Fibroblast of villous mesenchyme (primary cell): ENCODE measurements around the gene ST6GALNAC4. TPM values are rescaled to one million over a fixed set of nuclear protein-coding genes. Genes with fewer than 3 reads are reported as not detected.
A peak's percentile ranks its signal among the peaks of the same experiment; 100 is the strongest.

Source experiments
- DNase-seq: peaks from one replicate; pipeline ENCODE4 v3.0.0-alpha.2; 2010; ENCODE audit warnings: low read depth
- H3K4me3 ChIP-seq: 2 replicates; pipeline ENCODE4 v1.5.1; 2011; ENCODE audit warnings: low read depth, mild to moderate bottlenecking, low read length
- CTCF ChIP-seq: IDR thresholded peaks from 2 replicates; pipeline ENCODE4 v1.5.1; 2012; ENCODE audit warnings: low read depth, mild to moderate bottlenecking, low read length; ENCODE audit not compliant: insufficient read depth
- total RNA-seq: library from RNA; depleted of rRNA; stranded (reverse); fragments of >200 nt; gene quantifications from 2 replicates; pipeline ENCODE4 v1.2.3, GENCODE V29; 2012

The ST6GALNAC4 gene
- total RNA-seq, 1 donor: 34.1 TPM

GRCh38 chr9:127912882-127913281 is 4.0 kb downstream of the ST6GALNAC4 start:
- no peak for TF ChIP-seq CTCF
- H3K4me3 ChIP-seq: no peak overlapping the region
- DNase-seq: no peak

- no peak for TF ChIP-seq CTCF
- H3K4me3 ChIP-seq: no peak overlapping the region
Measured at GRCh38 chr9:127912296-127912695, 4.5 kb downstream of the ST6GALNAC4 start.

GRCh38 chr9:127910613-127911205 is 6.1 kb downstream of the ST6GALNAC4 start:
- no peak overlapping the region for H3K4me3 ChIP-seq
- peak; percentile 31 for TF ChIP-seq CTCF
- peak; percentile 61 for DNase-seq

More at GRCh38 chr9:127912296-127912695, 4.5 kb downstream of the ST6GALNAC4 start:
- no peak for DNase-seq

GRCh38 chr9:127909839-127910273 is 7.0 kb downstream of the ST6GALNAC4 start:
- no peak overlapping the region for H3K4me3 ChIP-seq
- no peak for TF ChIP-seq CTCF
- no peak for DNase-seq

- no peak for DNase-seq
- no peak for TF ChIP-seq CTCF
- H3K4me3 ChIP-seq: no peak overlapping the region
Measured at GRCh38 chr9:127908660-127908926, 8.2 kb downstream of the ST6GALNAC4 start.

- no peak for TF ChIP-seq CTCF
- DNase-seq: no peak
Measured at GRCh38 chr9:127907867-127908659, 8.8 kb downstream of the ST6GALNAC4 start.

More at GRCh38 chr9:127907867-127908659, 8.8 kb downstream of the ST6GALNAC4 start:
- no peak overlapping the region for H3K4me3 ChIP-seq
